Measurements from ENCODE around the gene CPO.

DNA sequence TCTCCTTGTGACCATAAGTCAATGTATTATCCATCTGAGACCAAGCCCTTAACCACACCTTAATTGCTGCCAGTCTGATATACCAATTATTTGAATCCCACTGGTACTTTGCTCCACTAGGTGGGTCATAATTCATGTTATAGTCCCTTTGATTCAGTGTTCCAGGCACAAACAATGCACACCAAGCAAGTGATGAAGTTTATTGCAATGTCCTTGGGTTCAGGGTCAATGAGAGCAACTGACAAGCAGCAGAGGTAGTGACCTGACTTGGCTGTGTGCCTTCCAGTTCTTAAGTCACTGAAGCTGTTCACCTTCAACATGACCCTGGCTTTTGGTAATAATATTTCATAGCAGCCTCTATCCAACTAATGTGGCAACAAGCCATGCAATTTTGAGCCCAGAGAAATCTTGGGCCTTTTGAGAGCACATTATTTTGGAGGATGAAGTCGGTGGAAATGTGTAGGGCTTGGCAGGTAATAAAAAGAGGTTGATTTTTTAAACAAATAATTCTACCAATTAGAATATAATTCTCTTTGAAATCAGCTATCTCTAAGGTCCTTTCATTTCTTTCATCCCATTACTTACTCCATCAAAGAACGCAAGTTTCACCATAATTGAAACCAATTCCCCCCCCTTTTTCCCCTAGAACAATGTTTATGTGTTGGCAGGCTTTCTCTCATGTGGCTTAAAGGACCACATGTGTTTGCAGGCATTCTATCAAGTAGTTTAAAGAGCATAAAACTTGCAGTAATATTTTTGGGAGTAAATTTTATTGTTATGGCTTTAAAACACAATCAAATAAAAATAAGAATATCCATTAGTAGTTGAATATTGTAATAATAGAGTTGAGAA is 3.1 kb upstream of the CPO start:
- TF ChIP-seq EZH2 (IDR thresholded peaks at IDR 0.05): no peak
- no peak for TF ChIP-seq POLR2AphosphoS5 (IDR thresholded peaks at IDR 0.05; ENCODE audit: borderline replicate concordance, low read depth, low read length)

Data from SK-N-MC (cell line).